HCT116 (cell line): ENCODE data around the gene TYW1B. TPM values are rescaled to one million over a fixed set of nuclear protein-coding genes. Genes with fewer than 3 reads are reported as not detected.
"Not testable (repeated sequence)": the region's sequence is repeated elsewhere in the genome, so short reads cannot be mapped to it uniquely, and the experiment has no call there.

Experiments used
- ATAC-seq: fragments of 200-7000 bp; cut with Tn5 transposase; 2 replicates; pipeline ENCODE4 v1.9.1; 2020; ENCODE audit warnings: mild to moderate bottlenecking, moderate library complexity
- BruUV-seq: library from RNA; stranded (reverse); fragments of 400-500 nt; replicated peaks from 2 replicates; lab custom pipeline; 2021; lab: Mats Ljungman, UMichigan
- CTCF ChIA-PET: fragments of 300-600 bp; sonication (Branson Sonifier 250); formaldehyde crosslinking; loops from one replicate; lab custom pipeline; 2021; ENCODE audit warnings: antibody characterized with exemption; lab: Charles Lee
- POLR2A ChIA-PET: fragments of 300-600, 350-600 bp; sonication (Branson Sonifier 250); formaldehyde crosslinking; loops from one replicate; lab custom pipeline; 2021; ENCODE audit warnings: antibody characterized with exemption; lab: Charles Lee
- RAD21 ChIA-PET, 2 experiments: fragments of 300-600 bp; sonication (Branson Sonifier 250); formaldehyde crosslinking; loops; one replicate each; lab custom pipeline; 2023; ENCODE audit warnings: low total read pairs in 2 of 2; ENCODE audit not compliant: uncharacterized antibody in 2 of 2, unreplicated experiment in 2 of 2, low non-redundant PET in 1 of 2; lab: Charles Lee
- DNase-seq: peaks from one replicate; pipeline ENCODE4 v3.0.0-alpha.2; 2010; ENCODE audit warnings: low read depth, low spot score
- H2AFZ ChIP-seq: fragments of 200-600 bp; shearing (Covaris generic), sonication (generic); 2 replicates; pipeline ENCODE4 v1.6.1; 2017; ENCODE audit warnings: low read depth, mixed run types, mixed read lengths, antibody characterized with exemption, low read length; ENCODE audit not compliant: poor library complexity, severe bottlenecking
- H3K27ac ChIP-seq: 2 replicates; pipeline ENCODE4 v1.5.1; 2012; ENCODE audit warnings: low read depth, low read length
- H3K27me3 ChIP-seq: fragments of 200-600 bp; sonication (generic); 2 replicates; pipeline ENCODE4 v1.6.1; 2016; ENCODE audit warnings: mixed run types, low read length, mixed read lengths; ENCODE audit not compliant: insufficient read depth
- H3K36me3 ChIP-seq, 2 experiments: fragments of 200-500 bp in 1 of 2; fragments of 200-600 bp in 1 of 2; sonication (Bioruptor generic) in 1 of 2; sonication (generic) in 1 of 2; 2 replicates each; pipeline versions ENCODE4 v1.5.1 to v1.6.1; 2014 to 2016; ENCODE audit warnings: low read length in 2 of 2, inconsistent platforms in 1 of 2, mixed read lengths in 1 of 2, mixed run types in 1 of 2; ENCODE audit not compliant: insufficient read depth in 2 of 2, control insufficient read depth in 1 of 2
- H3K4me1 ChIP-seq, 2 experiments: fragments of 200-600 bp in 1 of 2; sonication (generic) in 1 of 2; 2 replicates each; pipeline versions ENCODE4 v1.5.1 to v1.6.1; 2012 to 2017; ENCODE audit warnings: low read length in 2 of 2, inconsistent platforms in 1 of 2, mild to moderate bottlenecking in 1 of 2, mixed read lengths in 1 of 2, mixed run types in 1 of 2, moderate library complexity in 1 of 2; ENCODE audit not compliant: insufficient read depth in 2 of 2, control insufficient read depth in 1 of 2
- H3K4me2 ChIP-seq: fragments of 200-600 bp; sonication (generic); 2 replicates; pipeline ENCODE4 v1.6.1; 2017; ENCODE audit warnings: mixed run types, low read length, mixed read lengths
- H3K4me3 ChIP-seq, 2 experiments: fragments of 200-600 bp in 1 of 2; sonication (generic) in 1 of 2; replicated peaks in 1 of 2; 2 replicates each; pipeline ENCODE4 v1.5.1; 2011 to 2016; ENCODE audit warnings: low read length in 2 of 2, control low read depth in 1 of 2, low read depth in 1 of 2, mild to moderate bottlenecking in 1 of 2, mixed read lengths in 1 of 2, mixed run types in 1 of 2
- H3K79me2 ChIP-seq: fragments of 200-600 bp; sonication (generic); 2 replicates; pipeline ENCODE4 v1.6.1; 2017; ENCODE audit warnings: mild to moderate bottlenecking, mixed run types, low read length, moderate library complexity, mixed read lengths; ENCODE audit not compliant: insufficient read depth
- H3K9ac ChIP-seq: fragments of 200-600 bp; sonication (generic); 2 replicates; pipeline ENCODE4 v1.6.1; 2016; ENCODE audit warnings: low read length, mixed read lengths
- H3K9me2 ChIP-seq: fragments of 200-600 bp; sonication (generic), shearing (Covaris generic); 2 replicates; pipeline ENCODE4 v1.6.1; 2017; ENCODE audit warnings: mixed run types, mild to moderate bottlenecking, moderate library complexity; ENCODE audit not compliant: insufficient read depth
- H3K9me3 ChIP-seq, 2 experiments: fragments of 200-500 bp in 1 of 2; fragments of 200-600 bp in 1 of 2; sonication (Bioruptor generic) in 1 of 2; sonication (generic) in 1 of 2; 2 replicates each; pipeline ENCODE4 v1.6.1; 2014 to 2017; ENCODE audit warnings: low read length in 2 of 2, mixed read lengths in 2 of 2, inconsistent platforms in 1 of 2, low read depth in 1 of 2, mild to moderate bottlenecking in 1 of 2, mixed run types in 1 of 2, moderate library complexity in 1 of 2; ENCODE audit not compliant: control insufficient read depth in 1 of 2, insufficient read depth in 1 of 2
- H4K20me1 ChIP-seq: fragments of 200-600 bp; sonication (generic), shearing (Covaris generic); 2 replicates; pipeline ENCODE4 v1.6.1; 2017; ENCODE audit warnings: mixed run types, mild to moderate bottlenecking, moderate library complexity; ENCODE audit not compliant: insufficient read depth
- intact Hi-C: fragments of 100-400 bp; cut with micrococcal nuclease; formaldehyde crosslinking; loops from 2 replicates; pipeline ENCODE4 v1.10.0; 2022
- total RNA-seq: library from RNA; stranded (reverse); gene quantifications from one replicate; pipeline ENCODE4 v1.2.1, GENCODE V29; 2021; ENCODE audit not compliant: unreplicated experiment

The TYW1B gene
- total RNA-seq, 1 experiment from 2014 or later = 2.4 TPM

DNA sequence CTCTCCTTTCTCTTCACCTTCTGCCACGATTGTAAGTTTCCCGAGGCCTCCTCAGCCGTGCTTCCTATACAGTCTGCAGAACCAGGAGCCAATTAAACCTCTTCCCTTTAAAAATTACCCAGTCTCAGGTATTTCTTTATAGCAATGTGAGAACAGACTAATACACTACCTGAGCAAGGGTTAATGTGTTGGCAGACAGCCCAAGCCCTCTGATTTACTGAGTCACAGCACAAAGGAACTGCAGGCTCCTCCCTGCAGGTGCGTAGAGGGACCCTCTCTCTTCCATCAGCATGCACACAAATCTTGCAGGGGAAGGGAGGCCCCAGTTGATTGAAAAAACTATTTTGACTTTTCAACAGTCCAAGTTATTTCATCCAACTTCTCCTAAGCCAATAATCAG is 271.3 kb downstream of the TYW1B start:
- RAD21 ChIA-PET, H4K20me1 ChIP-seq, H3K9ac ChIP-seq, BruUV-seq, H3K9me2 ChIP-seq, H3K79me2 ChIP-seq, DNase-seq, H3K4me1 ChIP-seq, H3K4me3 ChIP-seq, H3K36me3 ChIP-seq, H3K27me3 ChIP-seq, POLR2A ChIA-PET, H3K4me2 ChIP-seq, H2AFZ ChIP-seq, ATAC-seq, H3K27ac ChIP-seq, CTCF ChIA-PET, H3K9me3 ChIP-seq, intact Hi-C loops: not testable (repeated sequence)

DNA sequence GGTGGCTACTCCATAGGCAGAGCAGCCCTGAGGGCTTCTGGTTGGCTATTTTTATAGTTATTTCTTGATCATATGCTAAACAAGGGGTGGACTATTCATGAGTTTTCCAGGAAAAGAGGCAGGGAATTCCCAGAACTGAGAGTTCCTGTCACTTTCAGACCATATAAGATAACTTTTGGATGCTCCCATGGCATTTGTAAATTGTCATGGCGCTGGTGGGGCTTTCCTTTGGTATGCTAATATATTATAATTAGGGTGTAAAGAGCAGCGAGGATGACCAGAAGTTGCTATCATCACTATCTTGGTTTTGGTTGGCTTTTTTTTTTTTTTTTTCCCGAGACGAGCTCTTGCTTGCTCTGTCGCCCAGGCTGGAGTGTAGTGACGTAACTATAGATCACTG is 272.8 kb downstream of the TYW1B start:
- H3K9me3 ChIP-seq, ATAC-seq, H3K79me2 ChIP-seq, H3K36me3 ChIP-seq, POLR2A ChIA-PET, intact Hi-C loops, H4K20me1 ChIP-seq, H3K4me3 ChIP-seq, H3K27ac ChIP-seq, RAD21 ChIA-PET, H2AFZ ChIP-seq, H3K9me2 ChIP-seq, H3K4me2 ChIP-seq, CTCF ChIA-PET, H3K9ac ChIP-seq, H3K27me3 ChIP-seq, BruUV-seq, H3K4me1 ChIP-seq, DNase-seq: not testable (repeated sequence)

DNA sequence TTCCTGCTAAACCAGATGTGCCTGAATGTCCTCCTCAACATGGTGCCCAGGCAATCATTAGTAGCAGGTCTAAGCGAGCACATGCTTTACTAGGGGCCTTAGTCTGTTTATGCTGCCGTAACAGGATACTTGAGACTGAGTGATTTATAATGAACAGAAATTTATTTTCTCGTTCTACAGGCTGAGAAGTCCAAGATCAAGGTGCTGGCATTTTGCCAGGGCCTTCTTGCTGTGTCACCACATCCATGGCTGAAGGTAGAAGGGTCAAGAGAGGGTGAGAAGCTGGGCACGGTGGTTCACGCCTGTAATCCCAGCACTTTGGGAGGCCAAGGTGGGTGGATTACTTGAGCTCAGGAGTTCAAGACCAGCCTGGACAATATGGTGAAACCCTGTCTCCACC is 273.6 kb downstream of the TYW1B start:
- H3K36me3 ChIP-seq, H3K4me2 ChIP-seq, H3K27ac ChIP-seq, CTCF ChIA-PET, RAD21 ChIA-PET, DNase-seq, H2AFZ ChIP-seq, intact Hi-C loops, H3K79me2 ChIP-seq, H3K27me3 ChIP-seq, H3K4me1 ChIP-seq, POLR2A ChIA-PET, H3K4me3 ChIP-seq, BruUV-seq, H4K20me1 ChIP-seq, ATAC-seq, H3K9me2 ChIP-seq, H3K9ac ChIP-seq, H3K9me3 ChIP-seq: not testable (repeated sequence)
